Transverse colon (tissue), 4 donors: ENCODE data around the gene GALNT10. TPM values are rescaled to one million over a fixed set of nuclear protein-coding genes. Genes with fewer than 3 reads are reported as not detected.

Experiments used
- DNase-seq: peaks from one replicate; pipeline ENCODE4 v3.0.0-alpha.2; 2019
- H3K27ac ChIP-seq, 4 donors: fragments of 200-600 bp; sonication (generic); 2 replicates each; pipeline ENCODE4 v1.5.1; 2016 to 2018; ENCODE audit warnings: inconsistent platforms in 4 of 4
- H3K27me3 ChIP-seq: fragments of 200-600 bp; sonication (generic); 2 replicates; pipeline ENCODE4 v1.5.1; 2017; ENCODE audit warnings: inconsistent platforms
- H3K36me3 ChIP-seq, 4 donors: fragments of 200-600 bp; sonication (generic); 2 replicates each; pipeline ENCODE4 v1.5.1; 2017 to 2019; ENCODE audit warnings: inconsistent platforms in 4 of 4
- H3K4me1 ChIP-seq, 4 donors: fragments of 200-600 bp; sonication (generic); 2 replicates each; pipeline ENCODE4 v1.5.1; 2017 to 2020; ENCODE audit warnings: inconsistent platforms in 4 of 4
- H3K4me3 ChIP-seq, 4 donors: fragments of 200-600 bp; sonication (generic); 1 replicate in 1 of 4; 2 replicates in 3 of 4; pipeline versions ENCODE4 v1.5.1 to v1.6.1; 2017 to 2019; ENCODE audit warnings: inconsistent platforms in 4 of 4
- H3K9me3 ChIP-seq, 2 donors: fragments of 200-600 bp; sonication (generic); 2 replicates each; pipeline ENCODE4 v1.5.1; 2017 to 2019; ENCODE audit warnings: inconsistent platforms in 2 of 2
- CTCF ChIP-seq, 5 experiments: fragments of 200-600 bp in 3 of 5; fragments of 450-650 bp in 2 of 5; sonication (generic) in 3 of 5; IDR thresholded peaks; 1 replicate in 2 of 5; 2 replicates in 3 of 5; pipeline ENCODE4 v1.5.1; 2016 to 2017; ENCODE audit warnings: antibody characterized with exemption in 5 of 5, inconsistent platforms in 3 of 5, mild to moderate bottlenecking in 2 of 5, moderate library complexity in 1 of 5
- EP300 ChIP-seq: sonication (generic); formaldehyde crosslinking; IDR thresholded peaks from one replicate; pipeline ENCODE4 v1.6.1; 2017; ENCODE audit warnings: antibody characterized with exemption, low read depth
- POLR2A ChIP-seq: fragments of 450-650 bp; IDR thresholded peaks from one replicate; pipeline ENCODE4 v1.6.1; 2016; ENCODE audit warnings: antibody characterized with exemption, mild to moderate bottlenecking, moderate library complexity
- POLR2AphosphoS5 ChIP-seq, 3 donors: sonication (generic); formaldehyde crosslinking; IDR thresholded peaks; one replicate each; pipeline ENCODE4 v1.6.1; 2016; ENCODE audit warnings: antibody characterized with exemption in 3 of 3
- WGBS, 2 donors: methylation state at CpG; one replicate each; pipeline ENCODE4 v1.1.5; 2018; ENCODE audit warnings: low coverage in 1 of 2; 5-methylcytosine and 5-hydroxymethylcytosine counted together
- in situ Hi-C, 4 donors: fragments of 200-750 bp; cut with MboI; loops; one replicate each; pipeline versions ENCODE4 v1.15.0 to v1.15.1; 2017; ENCODE audit warnings: low sequenced_read_pairs in 3 of 4, low pct_ligation_motif_present in 1 of 4, low pct_unique_long_range_greater_than_20kb in 1 of 4
- intact Hi-C: fragments of 100-400 bp; cut with DNase I; formaldehyde crosslinking; loops from one replicate; pipeline ENCODE4 v1.15.1; 2023; ENCODE audit warnings: low total_unique reads
- total RNA-seq, 4 donors: library from RNA; depleted of rRNA; stranded (reverse); fragments of >200 nt; gene quantifications; one replicate each; pipeline ENCODE4 v1.1.0, GENCODE V29; 2016

GALNT10 gene
- total RNA-seq, 4 donors from 2014 or later = 18.7 to 142 (median 39.3) TPM

- 81 to 100% methylated on average over 1 to 3 of the region's 3 CpGs for WGBS, 2 donors
- no peak for DNase-seq
- TF ChIP-seq EP300 (no peak), CTCF (IDR thresholded peaks at IDR 0.05) (no peak), POLR2A (no peak), POLR2AphosphoS5 (IDR thresholded peaks at IDR 0.05) (no peak)
- intact Hi-C loops = no loop called here
- H3K4me3 ChIP-seq = no peak overlapping the region
- in situ Hi-C loops = no loop called here
- peaks cover 9 to 36% (median 14%) of the 10 kb centered on the region in 4 donors for H3K4me1 ChIP-seq
- H3K9me3 ChIP-seq = no peaks in the 10 kb centered on the region
- no peaks in the 10 kb centered on the region for H3K27me3 ChIP-seq
- no peaks in the 10 kb centered on the region for H3K36me3 ChIP-seq
- H3K27ac ChIP-seq = no peak overlapping the region
These were observed 78.9 kb downstream of the GALNT10 start for GRCh38 chr5:154269414-154269813.

- no peaks in the 10 kb centered on the region for H3K36me3 ChIP-seq
- TF ChIP-seq EP300 = no peak
- TF ChIP-seq POLR2AphosphoS5 (IDR thresholded peaks at IDR 0.05) = no peak
- TF ChIP-seq CTCF (IDR thresholded peaks at IDR 0.05) = no peak
- no peak for TF ChIP-seq POLR2A
- H3K9me3 ChIP-seq = no peaks in the 10 kb centered on the region
- no peak overlapping the region for H3K4me3 ChIP-seq
- H3K4me1 ChIP-seq = peaks cover 9 to 26% (median 14%) of the 10 kb centered on the region in 4 donors
- intact Hi-C loops (no loop called here), in situ Hi-C loops (no loop called here)
- no peaks in the 10 kb centered on the region for H3K27me3 ChIP-seq
- no peak for DNase-seq
- H3K27ac ChIP-seq = no peak overlapping the region
- 85% methylated on average over 1 of the region's 1 CpG; no CpG with 5 or more reads in 1 of the 2 donors for WGBS, 2 donors
These were observed 80.9 kb downstream of the GALNT10 start for GRCh38 chr5:154271466-154271865.

- no peak overlapping the region for H3K4me3 ChIP-seq
- TF ChIP-seq POLR2A (no peak), CTCF (IDR thresholded peaks at IDR 0.05) (no peak), POLR2AphosphoS5 (IDR thresholded peaks at IDR 0.05) (no peak), EP300 (no peak)
- peak overlapping the region in 2 of 4 donors; percentile 3 to 35 for H3K27ac ChIP-seq
- no peak for DNase-seq
- H3K9me3 ChIP-seq = no peaks in the 10 kb centered on the region
- intact Hi-C loops = no loop called here
- in situ Hi-C loops = no loop called here
- no peaks in the 10 kb centered on the region for H3K36me3 ChIP-seq
- 83 to 96% methylated on average over 1 to 6 of the region's 6 CpGs for WGBS, 2 donors
- H3K27me3 ChIP-seq = no peaks in the 10 kb centered on the region
- H3K4me1 ChIP-seq = peaks cover 12 to 32% (median 15%) of the 10 kb centered on the region in 4 donors
These were observed 81.5 kb downstream of the GALNT10 start for GRCh38 chr5:154271936-154272514.

GRCh38 chr5:154273028-154273617 lies 82.6 kb downstream of the GALNT10 start:
- H3K4me3 ChIP-seq = no peak overlapping the region
- H3K9me3 ChIP-seq = no peaks in the 10 kb centered on the region
- intact Hi-C loops = no loop called here
- in situ Hi-C loops = no loop called here
- WGBS, 2 donors = 4% methylated on average over 3 of the region's 3 CpGs; no CpG with 5 or more reads in 1 of the 2 donors
- peak; percentile 52 for DNase-seq
- peak overlapping the region; percentile 8 to 35 (median 26) for H3K27ac ChIP-seq
- H3K36me3 ChIP-seq = no peaks in the 10 kb centered on the region
- TF ChIP-seq POLR2A (no peak), EP300 (no peak), POLR2AphosphoS5 (IDR thresholded peaks at IDR 0.05) (no peak), CTCF (IDR thresholded peaks at IDR 0.05) (no peak)
- no peaks in the 10 kb centered on the region for H3K27me3 ChIP-seq
- H3K4me1 ChIP-seq = peaks cover 17 to 43% (median 22%) of the 10 kb centered on the region in 4 donors
